ENCODE results near the gene ANKRD9. TPM values are rescaled to one million over a fixed set of nuclear protein-coding genes. Genes with fewer than 3 reads are reported as not detected.

The ANKRD9 gene
- total and polyA plus RNA-seq, 2 of the 13 experiments (the other 11 are each of a cell fraction or from before 2014, with no cell fraction given) = 10.0 to 15.0 TPM

DNA sequence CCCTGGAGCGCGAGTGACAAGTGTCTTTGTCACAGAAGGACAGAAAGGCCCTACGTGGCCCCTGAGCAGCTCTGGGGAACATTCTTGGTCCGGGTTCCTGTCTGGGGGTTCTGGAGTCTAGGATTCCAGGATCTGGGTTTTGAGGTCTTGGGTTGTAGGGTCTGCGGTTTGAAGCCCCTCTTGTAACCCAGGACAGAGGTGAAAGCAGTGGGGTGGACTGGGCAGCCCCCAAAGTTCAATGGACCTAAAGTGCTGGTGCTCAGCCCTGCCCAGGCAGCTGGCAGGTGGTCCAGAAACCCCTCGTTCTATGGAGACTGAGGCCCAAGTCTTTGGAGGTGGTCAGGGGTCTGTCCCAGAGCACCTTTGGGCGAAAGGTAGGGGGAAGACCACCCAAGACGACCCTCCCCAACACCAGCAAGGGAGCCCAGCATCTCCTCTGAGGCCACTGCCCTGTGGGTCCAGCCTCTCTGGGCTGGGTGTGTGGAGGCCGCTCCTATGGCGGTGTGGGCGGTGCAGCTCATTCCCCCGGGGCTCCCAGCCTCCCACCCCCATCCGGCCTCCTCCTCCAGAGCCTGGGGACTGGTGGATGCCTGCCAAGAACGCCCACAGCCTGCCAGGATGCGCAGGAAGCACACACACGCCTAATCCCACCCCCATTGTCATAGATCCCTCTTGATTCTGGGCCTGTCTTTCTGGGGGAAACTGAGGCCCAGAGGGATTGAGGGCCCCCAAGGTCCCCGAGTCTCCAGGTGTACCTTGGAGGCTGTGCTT is 30.2 kb upstream of the ANKRD9 start (continued):
- TF ChIP-seq, protein P1, sequence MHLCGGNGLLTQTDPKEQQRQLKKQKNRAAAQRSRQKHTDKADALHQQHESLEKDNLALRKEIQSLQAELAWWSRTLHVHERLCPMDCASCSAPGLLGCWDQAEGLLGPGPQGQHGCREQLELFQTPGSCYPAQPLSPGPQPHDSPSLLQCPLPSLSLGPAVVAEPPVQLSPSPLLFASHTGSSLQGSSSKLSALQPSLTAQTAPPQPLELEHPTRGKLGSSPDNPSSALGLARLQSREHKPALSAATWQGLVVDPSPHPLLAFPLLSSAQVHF (CRISPR knock-in tag; IDR thresholded peaks at IDR 0.05) = no peak
- TF ChIP-seq PRPF4 (IDR thresholded peaks at IDR 0.05; ENCODE audit: low read depth, low read length, poor library complexity, severe bottlenecking) = no peak
- TF ChIP-seq CBX2 (IDR thresholded peaks at IDR 0.05; ENCODE audit: low read depth, low read length) = no peak
- no peak for TF ChIP-seq CBX2 (CRISPR knock-in tag; IDR thresholded peaks at IDR 0.05; ENCODE audit: low read depth)
- no peak for TF ChIP-seq DZIP1 (CRISPR knock-in tag; IDR thresholded peaks at IDR 0.05)
- no peak for TF ChIP-seq PRDM10 (CRISPR knock-in tag; IDR thresholded peaks at IDR 0.05; ENCODE audit: low read depth)
- no peak; the same call in 1 of the 2 replicates for TF ChIP-seq HDAC2 (CRISPR knock-in tag; IDR thresholded peaks at IDR 0.05)
- TF ChIP-seq, protein P2, sequence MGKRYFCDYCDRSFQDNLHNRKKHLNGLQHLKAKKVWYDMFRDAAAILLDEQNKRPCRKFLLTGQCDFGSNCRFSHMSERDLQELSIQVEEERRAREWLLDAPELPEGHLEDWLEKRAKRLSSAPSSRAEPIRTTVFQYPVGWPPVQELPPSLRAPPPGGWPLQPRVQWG (CRISPR knock-in tag; IDR thresholded peaks at IDR 0.05; ENCODE audit: borderline replicate concordance, low read depth) = no peak
- TF ChIP-seq SRSF9 (IDR thresholded peaks at IDR 0.05; ENCODE audit: borderline replicate concordance, insufficient read depth, low read depth, low read length, poor library complexity, severe bottlenecking) = no peak
- peak; percentile 6 for TF ChIP-seq PHF5A (CRISPR knock-in tag; IDR thresholded peaks at IDR 0.05; ENCODE audit: low read depth, unreplicated experiment)
- TF ChIP-seq ZNF10 (CRISPR knock-in tag; IDR thresholded peaks at IDR 0.05; ENCODE audit: borderline replicate concordance, low read depth) = no peak
- TF ChIP-seq MTF1 (CRISPR knock-in tag; IDR thresholded peaks at IDR 0.05) = no peak
- TF ChIP-seq AHR (CRISPR knock-in tag; IDR thresholded peaks at IDR 0.05) = no peak
- TF ChIP-seq TCF7L2 (IDR thresholded peaks at IDR 0.05; ENCODE audit: low read depth, low read length) = no peak
- TF ChIP-seq ZNF777 (CRISPR knock-in tag; IDR thresholded peaks at IDR 0.05) = no peak; the same call in 1 of the 2 replicates
- TF ChIP-seq DPF2 (CRISPR knock-in tag; IDR thresholded peaks at IDR 0.05; ENCODE audit: borderline replicate concordance, low read depth) = no peak; the same call in 1 of the 2 replicates
- TF ChIP-seq ZNF317 (CRISPR knock-in tag; IDR thresholded peaks at IDR 0.05) = 0 out of 2 replicates have a peak, but pooled peaks have one; percentile 12
- TF ChIP-seq ZNF276 (CRISPR knock-in tag; IDR thresholded peaks at IDR 0.05; ENCODE audit: low read depth) = no peak
